Fibroblast of the conjunctiva (primary cell): ENCODE data around the gene EME1.

Source experiments
- DNase-seq: peaks from one replicate; pipeline ENCODE4 v3.0.0-alpha.2; 2010; ENCODE audit warnings: low read depth

EME1 gene

DNA sequence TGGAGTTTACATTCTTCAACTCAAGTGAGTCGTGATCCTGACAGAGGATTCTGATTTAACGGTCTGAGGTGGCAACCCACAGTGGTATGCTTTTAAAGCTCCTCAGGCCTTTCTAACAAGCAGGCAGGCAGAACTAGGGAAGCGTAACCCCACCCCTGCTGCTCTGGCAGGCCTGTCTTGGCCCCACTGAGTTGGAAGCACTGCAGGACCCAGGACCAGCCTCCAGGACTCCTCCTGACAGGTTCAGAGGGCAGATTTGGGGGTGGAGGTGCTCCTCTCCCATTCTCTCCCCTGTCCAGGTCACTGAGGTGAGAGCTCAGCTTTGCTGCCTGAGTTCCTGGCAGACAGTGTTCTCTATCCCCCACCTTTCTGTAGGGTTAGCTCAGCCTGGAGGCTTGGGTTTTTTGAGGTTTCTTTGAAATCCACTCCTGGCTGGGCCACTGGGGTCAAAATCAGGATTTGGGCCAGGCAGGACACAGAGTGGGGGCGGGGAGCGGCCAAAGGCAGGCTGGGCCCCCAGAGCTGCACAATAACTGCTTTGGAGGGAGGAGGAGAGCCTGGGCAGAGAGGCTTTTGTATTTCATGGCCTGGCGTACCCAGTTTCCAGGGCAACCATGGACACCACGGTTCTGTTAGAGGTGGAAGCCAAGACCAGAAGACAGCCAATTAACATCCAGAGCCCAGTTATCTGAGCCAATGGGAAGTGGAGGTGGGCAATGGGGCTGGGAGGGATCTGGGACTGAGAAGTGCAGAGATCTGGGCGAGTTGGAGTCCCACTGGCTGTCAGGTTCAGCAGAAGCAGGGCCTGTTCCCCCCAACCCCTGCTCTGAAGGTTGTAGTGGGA is 9.6 kb upstream of the EME1 start:
- DNase-seq = no peak

GRCh38 chr17:50364061-50364458 is 9.0 kb upstream of the EME1 start:
- no peak for DNase-seq

GRCh38 chr17:50364715-50365114 is 8.3 kb upstream of the EME1 start:
- no peak for DNase-seq

DNA sequence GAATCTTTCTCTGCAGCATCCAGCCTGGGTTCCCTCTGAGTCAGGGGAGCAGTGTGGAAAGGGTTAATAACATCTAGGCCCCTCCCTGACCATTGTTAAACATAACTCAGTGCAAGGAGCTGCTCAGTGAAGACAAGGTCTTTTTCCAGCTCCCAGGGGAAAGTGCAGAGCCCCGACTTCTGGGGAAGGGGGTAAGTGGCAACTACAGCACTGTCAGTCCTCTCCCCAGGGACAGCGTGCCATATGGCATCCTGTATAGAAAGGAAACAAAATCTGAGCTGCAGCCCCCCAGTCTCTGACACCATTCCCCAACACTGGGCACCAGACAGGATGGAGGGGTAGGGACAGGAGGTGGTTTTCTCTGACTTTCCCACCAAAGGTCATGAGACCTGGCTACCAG is 7.9 kb upstream of the EME1 start:
- no peak for DNase-seq

DNA sequence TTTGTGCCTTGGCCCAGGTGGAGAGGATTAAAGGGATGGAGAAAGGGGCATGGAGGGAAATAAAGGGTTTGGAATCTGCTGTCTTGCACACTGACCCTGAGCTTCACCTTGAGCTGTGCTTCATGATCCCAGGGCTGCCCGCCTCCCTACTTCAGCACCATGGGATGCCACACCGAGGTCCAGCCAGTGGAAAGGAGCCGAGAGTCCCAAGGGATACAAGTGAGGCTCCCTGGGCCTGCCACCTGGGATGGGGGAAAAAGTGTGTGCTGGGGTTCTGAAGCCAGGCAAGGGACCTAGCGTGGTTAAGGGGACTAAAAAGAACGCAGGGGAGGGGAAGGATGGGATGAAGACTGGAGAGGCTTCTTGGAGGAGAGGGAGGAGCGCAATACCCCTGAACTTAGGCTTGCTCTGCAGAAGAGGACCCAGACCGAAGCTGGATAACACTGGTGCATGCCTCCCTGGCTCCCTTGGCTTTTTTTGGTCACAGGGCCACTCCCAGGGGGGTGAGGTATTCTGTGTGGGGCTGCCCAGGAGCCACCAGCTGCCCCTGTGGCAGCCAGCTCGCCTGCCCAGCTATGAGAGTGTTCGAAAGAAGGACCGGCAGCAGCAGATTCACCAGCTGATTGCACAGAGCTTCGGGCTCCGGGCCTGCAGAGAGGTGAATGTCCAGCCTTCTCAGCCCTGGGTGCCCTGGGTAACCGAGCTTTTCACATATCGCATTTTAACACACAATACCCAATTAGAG is 7.2 kb upstream of the EME1 start:
- no peak for DNase-seq

GRCh38 chr17:50367401-50367800 is 5.6 kb upstream of the EME1 start:
- no peak for DNase-seq

DNA sequence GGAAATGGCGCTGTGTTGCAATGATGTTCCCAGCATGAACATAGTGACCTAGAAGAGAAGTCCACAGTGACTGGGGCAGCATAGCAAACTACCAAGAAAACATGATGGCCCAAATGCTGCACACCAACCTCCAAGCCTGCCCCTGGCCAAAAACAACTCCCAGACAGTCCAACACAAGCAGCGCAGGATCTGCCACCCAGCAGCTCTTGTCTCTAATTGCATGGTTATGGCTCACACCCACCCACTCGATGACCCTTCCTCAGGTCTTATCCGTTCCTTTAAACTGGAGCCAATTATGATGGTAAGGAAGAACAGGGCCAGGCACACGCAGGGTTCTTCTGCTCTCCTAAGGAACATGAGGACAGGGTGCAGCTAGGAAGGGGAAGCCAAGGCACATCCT is 3.0 kb upstream of the EME1 start:
- DNase-seq = no peak

DNA sequence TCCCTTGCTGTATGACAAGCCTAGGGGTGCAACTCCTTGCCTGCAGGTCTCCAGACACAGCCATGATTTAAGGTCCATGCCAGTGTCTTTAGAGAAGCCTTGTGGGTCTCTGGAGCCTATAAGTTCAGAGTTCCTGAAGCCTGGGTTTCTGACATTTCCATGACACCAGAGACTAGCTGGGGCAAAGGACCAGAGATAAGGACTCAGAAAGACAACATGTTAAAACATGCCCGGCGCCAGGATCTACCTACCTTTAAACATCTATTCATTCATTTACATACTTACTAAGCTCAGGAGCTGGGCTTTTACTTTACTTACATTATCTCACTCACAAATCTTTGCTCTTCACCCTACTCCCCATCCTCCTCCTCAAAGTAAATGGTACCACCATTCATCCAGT is 1.5 kb upstream of the EME1 start:
- DNase-seq = no peak

- DNase-seq = no peak
These were observed 739 bp upstream of the EME1 start for GRCh38 chr17:50372222-50372757.

DNA sequence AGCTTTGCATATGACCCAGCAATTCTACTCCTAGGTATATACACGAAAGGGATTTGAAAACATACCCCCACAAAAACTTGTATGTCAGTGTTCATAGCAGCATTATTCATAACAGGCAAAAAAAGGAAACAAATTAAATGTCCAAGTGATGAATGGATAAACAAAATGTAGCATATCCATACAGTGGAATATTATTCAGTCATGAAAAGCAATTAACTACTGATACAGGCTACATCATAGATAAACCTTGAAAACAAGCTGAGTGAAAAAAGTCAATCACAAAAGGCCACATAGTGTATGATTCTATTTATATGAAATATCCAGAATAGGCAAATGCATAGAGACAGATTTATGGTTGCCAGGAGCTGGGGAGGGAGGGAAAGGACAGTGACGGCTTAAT is 676 bp downstream of the EME1 start:
- no peak for DNase-seq

- DNase-seq = no peak
These were observed 3.0 kb downstream of the EME1 start for GRCh38 chr17:50375858-50376538.

GRCh38 chr17:50379351-50380132 is 6.5 kb downstream of the EME1 start:
- no peak for DNase-seq

GRCh38 chr17:50380369-50381259 is 7.6 kb downstream of the EME1 start:
- no peak for DNase-seq

- no peak for DNase-seq
These were observed 8.3 kb downstream of the EME1 start for GRCh38 chr17:50381260-50381815.

DNA sequence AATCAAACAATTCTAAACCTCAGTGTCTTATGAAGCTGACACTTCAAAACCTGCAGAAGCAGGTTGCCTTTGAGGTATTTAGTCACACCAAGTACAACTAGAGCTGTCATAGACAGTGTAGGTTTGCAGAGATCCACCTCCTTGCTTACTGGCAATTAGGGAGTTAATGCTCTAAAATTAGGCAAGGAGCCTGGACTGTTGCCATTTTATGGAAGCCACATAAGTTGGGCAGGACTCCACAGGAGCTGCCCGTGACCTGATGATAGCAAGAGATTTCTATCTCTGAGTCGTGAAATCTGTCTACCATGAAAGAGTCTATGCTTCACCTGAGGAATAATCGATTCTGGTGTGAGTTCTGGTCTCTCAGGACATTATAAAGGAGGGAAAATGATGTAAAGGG is 8.9 kb downstream of the EME1 start:
- no peak for DNase-seq

DNA sequence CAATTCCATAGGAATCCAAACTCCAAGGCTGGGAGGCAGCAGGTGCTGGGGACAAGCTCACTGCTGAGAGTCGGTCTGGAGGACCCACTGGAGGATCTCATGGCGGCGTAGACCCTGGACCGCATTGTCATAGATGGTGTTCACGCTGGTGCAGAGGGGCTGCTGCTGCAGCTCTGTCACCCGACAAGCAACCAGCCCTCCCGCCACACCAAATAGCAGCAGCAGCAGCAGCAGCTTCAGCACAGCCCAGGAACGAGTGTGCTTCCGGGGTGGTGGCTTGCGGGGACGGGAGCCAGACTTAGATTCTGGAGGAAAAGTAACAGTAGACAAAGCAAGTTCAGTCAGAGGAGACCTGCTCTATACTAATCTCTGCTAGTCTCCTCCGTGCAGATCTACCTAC is 9.9 kb downstream of the EME1 start:
- no peak for DNase-seq

- no peak for DNase-seq
These were observed 13.5 kb downstream of the EME1 start for GRCh38 chr17:50386510-50386909.

DNA sequence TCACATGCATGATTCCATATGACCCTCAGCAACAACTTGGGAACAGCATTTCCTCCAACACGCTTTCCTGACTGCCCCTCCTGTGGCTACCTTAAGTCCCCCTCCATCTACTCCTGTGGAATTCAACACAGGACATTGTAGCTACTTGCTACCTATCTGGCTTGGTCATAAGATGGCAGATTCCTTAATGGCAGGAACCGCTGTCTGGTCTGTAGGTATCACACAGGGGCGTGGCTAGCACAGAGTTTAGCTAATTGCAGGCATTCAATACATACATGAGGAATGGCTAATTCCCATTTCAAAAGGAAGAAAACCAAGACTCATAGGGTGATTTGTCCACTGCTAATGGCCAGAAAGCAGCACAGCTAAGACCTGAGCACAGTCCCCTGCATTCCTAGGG is 15.7 kb downstream of the EME1 start:
- no peak for DNase-seq

DNA sequence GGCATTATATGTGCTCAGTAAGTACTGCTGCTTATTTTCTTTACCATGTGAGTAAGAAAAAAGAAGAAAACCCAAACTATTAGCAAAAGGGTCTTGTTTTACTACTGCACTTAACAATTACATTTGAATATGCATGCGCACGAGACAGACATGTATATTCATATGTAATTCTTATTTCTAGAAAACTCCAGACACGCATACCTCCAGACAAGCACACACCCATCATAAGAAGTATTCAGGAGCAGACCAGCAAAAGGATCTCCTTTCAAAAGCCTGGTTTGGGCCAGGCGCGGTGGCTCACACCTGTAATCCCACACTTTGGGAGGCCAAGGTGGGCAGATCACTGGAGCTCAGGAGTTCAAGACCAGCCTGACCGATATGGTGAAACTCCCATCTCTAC is 16.5 kb downstream of the EME1 start:
- no peak for DNase-seq

DNA sequence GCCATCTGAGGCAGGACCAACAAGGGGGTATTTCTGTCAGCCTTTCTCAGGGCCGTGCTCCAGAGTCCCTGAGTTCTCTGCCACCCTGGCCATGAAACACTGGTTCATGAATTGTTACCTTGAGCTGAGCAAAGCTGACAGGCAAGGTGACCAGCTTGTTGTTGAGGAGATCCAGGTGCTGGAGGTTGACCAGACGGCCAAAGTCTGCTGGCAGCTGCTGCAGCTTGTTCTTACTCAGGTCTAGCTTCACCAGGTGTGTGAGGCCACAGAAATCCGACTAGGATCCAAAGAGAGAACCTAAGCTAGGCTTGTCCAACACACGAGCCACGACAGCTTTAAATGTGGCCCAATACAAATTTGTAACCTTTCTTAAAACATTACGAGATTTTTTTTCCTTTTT is 19.6 kb downstream of the EME1 start:
- no peak for DNase-seq

DNA sequence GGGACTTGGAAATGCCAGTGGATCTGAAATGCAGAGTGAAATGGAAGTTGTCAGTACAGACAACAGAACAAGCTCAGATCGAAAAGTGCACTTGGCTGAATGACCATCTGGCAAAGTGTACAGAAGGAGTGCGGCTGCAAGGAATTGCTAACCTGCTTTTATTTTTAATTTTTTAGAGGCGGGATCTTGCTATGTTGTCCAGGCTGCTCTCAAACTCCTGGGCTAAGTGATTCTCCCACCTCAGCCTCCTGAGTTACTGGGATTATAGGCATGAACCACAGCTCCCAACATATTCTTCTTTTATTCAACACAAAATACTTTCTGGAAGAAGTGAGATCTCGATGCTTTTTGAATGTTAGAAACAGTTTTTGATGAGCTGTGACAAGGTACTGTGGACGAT is 20.7 kb downstream of the EME1 start:
- no peak for DNase-seq
